ENCODE data around the gene ANGPT4. TPM values are rescaled to one million over a fixed set of nuclear protein-coding genes. Genes with fewer than 3 reads are reported as not detected.
"Not testable (repeated sequence)": the region's sequence is repeated elsewhere in the genome, so short reads cannot be mapped to it uniquely, and the experiment has no call there.

ANGPT4 gene
- total RNA-seq, 1 experiment from 2014 or later, result not detected

DNA sequence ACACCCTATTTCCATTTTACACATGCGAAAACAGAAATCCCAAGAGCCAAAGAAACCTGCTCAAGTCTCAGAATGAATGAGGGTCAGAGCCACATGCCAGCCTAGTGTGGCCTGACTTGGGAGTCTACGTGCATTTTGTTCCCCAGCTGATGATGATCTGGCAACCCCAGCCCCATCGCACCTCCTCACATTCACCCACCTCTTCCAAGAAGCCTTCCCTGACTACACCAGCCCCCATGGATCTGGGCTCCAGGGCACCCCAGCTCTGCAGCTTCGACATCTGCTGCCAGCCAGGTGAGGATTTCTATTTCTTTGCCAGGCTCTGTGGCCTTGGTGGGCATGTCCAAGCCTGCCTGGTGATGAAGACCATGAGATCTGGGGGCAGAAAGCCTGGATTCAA lies 41.0 kb downstream of the ANGPT4 start:
- no peak for DNase-seq (ENCODE audit: low spot score)

DNA sequence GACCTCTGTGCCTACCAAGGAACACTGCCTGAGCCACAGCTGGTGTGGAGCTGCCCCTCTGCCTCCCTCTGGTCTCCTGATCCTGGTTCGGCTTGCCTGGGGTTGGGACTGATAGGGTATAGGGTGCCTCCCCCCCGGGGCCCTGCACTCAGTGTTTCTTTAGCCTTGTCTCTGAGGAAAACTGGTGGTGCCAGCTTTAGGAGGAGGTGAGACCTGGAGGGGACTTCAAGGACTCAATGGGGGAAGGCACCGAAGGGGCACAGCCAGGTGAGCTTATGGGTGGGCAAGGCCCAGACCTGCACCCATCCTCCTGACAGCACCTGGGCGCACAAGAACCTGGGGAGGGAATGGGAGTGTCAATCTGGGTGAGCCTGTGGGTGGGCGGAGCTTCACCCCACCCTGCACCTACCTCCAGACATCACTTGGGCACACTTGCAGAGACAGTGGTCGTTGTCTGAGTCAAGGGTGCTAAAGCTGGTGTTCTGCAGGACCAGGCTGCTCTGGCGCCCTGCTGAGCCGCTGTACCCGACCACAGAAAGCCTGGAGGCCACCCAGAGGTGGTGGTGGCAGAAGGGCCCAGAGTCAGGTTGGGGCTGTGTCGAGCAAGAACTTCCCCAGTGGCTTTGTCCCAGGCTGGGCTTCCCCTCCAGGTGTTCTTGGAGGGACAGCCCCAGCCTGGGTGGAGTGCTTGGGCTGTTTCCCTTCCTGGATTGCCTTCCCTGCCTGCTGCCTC lies 42.1 kb downstream of the ANGPT4 start:
- no peak for DNase-seq (ENCODE audit: low spot score)

DNA sequence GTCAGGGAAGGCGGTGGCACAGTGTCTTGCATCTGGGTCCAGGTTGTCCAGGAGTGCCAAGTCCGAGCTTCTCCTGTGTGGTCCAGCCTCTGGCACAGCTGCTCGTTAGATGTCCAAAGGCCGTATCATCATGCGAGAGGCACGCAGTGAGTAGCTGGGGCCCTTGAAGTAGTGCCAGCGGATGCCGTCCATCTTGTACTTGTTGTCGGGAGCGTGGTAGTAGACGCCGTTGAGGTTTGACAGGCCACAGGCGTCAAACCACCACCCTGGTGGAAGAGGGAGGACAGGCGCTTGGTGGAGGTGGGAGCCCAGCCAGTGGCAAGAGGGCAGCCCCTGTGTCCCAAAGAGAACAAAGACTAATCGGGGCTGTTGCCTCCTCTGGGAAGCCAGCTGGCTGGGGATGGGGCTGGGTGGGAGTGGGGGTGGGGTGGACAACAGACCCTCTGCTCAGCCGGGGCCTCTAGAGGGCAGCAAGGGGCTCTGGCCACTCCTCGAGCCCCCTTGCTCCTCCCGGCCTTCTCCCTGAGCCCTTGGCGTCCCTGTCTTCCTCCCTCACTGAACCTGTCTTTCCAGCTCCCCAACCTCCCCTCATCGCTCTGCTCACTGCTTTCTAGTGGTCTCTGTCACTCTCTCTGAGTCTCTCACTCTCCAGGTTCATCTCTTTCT lies 43.1 kb downstream of the ANGPT4 start:
- DNase-seq (ENCODE audit: low spot score), result peak; percentile 16

DNA sequence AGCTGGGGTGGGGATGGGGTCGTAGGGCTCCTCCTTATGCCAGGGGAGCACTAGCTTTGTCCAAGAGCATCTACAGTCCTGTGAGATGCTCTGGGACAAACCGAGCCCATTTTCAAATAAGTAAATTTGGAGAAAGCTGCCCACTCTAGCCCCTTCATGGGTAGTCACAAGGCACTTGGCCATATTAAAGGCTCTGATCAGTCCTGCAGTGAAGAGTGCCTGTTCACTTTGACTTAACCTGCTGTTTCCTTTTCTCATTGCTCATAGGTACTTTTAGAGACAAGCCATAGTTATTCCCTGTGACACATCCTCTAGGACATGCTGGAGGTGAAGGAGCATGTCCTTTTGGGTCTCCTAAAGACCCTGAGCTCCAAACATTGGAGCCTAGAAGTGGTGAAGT lies 44.2 kb downstream of the ANGPT4 start:
- DNase-seq (ENCODE audit: low spot score), result no peak

- no peak for DNase-seq (ENCODE audit: low spot score)
Observed at GRCh38 chr20:871436-871835, 44.7 kb downstream of the ANGPT4 start.

- no peak for DNase-seq (ENCODE audit: low spot score)
Observed at GRCh38 chr20:870758-871157, 45.4 kb downstream of the ANGPT4 start.

GRCh38 chr20:869606-870005 lies 46.5 kb downstream of the ANGPT4 start:
- no peak for DNase-seq (ENCODE audit: low spot score)

DNA sequence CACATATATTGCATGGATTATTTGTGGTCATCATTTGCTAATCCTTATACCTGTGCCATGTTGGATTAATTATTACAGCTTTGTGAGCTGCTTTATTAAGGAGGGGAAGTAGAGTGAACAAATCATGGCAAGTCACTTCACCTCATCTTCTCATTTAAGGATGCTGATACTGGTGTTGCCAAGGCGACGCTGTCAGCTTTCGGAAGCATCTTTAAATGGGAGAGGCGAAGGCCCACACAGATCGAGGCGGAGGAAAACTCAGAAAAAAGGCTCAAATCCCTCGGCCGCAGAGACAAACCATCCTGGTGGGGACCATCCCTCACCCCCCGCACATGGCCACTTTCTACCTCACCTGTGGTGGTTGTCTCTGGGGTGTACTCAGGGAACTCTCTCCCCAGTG lies 47.9 kb downstream of the ANGPT4 start:
- no peak for DNase-seq (ENCODE audit: low spot score)

DNA sequence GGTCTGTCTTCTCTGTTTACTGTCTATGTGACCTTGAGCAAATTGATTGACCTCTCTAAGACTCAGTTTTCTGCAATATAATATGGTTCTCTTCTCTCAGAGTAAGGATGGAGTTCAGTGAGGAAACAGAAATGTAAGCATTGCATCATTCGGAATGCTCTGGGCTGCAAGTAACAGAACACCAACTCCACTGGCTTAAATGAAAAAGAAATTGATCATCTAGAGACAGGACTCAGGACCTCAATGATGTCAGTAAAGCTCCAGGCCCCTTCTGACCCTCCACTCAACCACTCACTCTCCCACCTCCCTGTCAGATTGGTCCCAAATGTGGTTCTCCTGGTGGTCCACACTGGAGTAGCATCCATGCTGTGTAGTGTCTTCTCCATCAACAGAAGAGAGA lies 50.7 kb downstream of the ANGPT4 start:
- no peak for DNase-seq (ENCODE audit: low spot score)

- no peak for DNase-seq (ENCODE audit: low spot score)
Observed at GRCh38 chr20:860891-861290, 55.2 kb downstream of the ANGPT4 start.

GRCh38 chr20:859751-860231 lies 56.3 kb downstream of the ANGPT4 start:
- no peak for DNase-seq (ENCODE audit: low spot score)

- no peak for DNase-seq (ENCODE audit: low spot score)
Observed at GRCh38 chr20:858011-858410, 58.1 kb downstream of the ANGPT4 start.

DNA sequence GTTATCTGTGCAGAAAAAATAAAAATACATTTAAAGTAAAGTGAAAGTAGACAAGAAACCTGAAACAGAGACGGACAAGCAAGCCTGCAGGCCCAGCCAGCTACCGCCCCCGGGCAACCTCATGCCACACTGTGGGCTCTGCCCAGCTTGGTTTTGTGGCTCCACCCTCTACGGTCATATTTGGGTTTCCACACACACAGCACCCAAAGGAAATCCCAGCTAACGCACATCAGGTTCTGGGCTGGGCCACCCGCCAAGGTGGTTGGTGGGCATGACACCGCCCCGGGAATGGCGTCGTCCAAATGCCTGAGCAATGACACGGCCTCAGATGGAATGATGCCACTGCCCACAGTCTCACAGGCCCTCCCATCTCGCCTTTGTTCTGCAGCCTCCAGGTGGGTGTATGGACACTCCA lies 59.8 kb downstream of the ANGPT4 start:
- DNase-seq (ENCODE audit: low spot score), result peak; percentile 91

DNA sequence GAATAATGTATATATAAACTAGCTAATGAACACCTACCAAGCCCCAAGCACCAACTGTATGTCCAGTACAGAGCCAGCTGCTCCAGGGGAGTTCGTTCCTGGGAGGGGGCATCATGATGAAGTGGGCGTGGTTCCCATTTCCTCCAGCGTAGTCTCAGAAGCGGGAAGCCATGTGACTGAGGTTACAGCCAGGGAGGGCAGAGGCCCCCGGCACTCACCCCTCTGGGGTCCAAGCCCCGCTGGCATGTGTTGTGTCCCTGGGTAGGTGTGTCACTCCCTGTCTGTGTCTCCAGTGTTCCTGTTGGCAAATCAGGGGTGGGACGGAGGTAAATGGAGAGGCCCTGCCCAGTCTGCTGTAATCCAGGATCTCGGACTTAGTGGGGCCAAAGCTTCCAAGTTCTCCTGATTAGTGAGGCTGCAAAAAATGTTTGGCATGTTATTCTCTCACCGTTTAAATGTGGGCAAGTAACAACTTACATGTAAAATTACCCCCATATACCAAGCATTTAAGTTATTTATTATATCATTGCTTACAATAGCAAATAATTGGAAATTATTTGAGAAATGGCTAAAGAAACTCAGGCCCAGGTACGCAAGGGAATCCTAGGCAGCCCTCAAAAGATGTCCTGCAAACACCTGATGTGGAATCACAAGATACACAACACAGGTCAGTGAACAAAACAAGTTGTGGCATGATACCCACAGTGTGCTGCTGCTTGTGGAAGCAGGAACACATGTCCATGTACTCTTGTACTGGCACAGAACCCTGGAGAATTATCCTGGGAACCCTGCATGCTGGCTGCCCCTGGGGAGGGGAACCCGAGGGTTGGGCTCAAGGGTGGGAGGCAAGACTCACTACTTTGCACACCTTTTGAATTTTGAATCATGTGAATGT lies 60.4 kb downstream of the ANGPT4 start:
- DNase-seq (ENCODE audit: low spot score), result no peak

- no peak for DNase-seq (ENCODE audit: low spot score)
Observed at GRCh38 chr20:854601-855000, 61.5 kb downstream of the ANGPT4 start.

- no peak for DNase-seq (ENCODE audit: low spot score)
Observed at GRCh38 chr20:853406-853996, 62.6 kb downstream of the ANGPT4 start.

DNA sequence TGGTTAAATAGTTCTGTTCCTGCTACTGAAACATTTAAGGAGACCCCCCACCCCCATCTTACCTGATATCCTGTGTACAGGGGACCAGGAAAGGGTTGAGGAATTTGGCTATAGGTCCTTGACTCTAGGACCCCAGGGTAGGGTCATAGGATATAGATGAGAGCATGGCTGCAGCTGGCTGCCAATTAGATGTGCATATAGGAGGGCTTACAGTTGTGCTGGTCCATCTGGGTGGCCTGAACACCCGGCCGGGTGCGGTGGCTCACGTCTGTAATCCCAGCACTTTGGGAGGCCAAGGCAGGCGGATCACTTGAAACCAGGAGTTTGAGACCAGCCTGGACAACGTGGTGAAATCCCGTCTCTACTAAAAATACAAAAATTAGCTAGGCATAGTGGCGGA lies 67.4 kb downstream of the ANGPT4 start:
- DNase-seq (ENCODE audit: low spot score), result not testable (repeated sequence)

DNA sequence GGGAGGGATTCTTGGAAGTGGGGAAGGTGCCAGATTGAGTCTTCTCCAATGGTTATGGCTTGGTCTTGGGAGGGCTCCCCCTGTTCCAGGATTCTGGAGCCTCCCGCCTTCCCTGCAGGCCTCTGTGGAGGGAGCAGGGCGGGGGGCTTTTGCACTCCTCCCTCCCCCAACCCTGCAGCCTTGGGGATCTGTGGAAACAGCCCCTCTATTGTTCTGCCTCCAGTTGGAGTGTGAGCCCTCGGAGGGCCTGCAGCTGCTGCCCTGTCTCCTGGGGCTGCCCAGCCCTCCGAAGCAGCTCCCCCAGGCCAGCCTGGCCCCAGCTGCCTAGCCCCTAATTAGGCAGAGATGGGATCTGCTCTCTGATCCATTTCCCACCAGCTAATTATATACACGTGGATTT lies 67.9 kb downstream of the ANGPT4 start:
- no peak for DNase-seq (ENCODE audit: low spot score)

DNA sequence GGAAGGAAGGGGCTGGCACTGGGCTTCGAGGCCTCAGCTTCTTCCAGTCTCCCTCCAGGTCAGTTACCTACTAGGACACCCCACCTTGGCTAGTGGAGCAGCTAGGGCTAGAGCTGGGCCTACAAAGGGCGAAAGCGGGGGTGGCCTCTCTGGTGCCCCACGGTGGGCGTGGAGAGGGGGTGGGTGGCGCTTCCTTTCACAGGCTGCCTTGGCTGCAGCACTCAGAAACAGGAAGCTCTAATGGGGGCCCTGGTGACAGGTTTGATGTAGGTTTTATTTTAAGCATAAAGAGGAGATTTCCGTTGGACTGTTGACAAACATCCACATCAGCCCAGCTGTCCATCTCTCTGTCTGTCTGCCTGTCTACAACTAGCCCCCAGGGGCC lies 69.2 kb downstream of the ANGPT4 start:
- no peak for DNase-seq (ENCODE audit: low spot score)

- DNase-seq (ENCODE audit: low spot score), result no peak
Observed at GRCh38 chr20:845941-846893, 69.9 kb downstream of the ANGPT4 start.

Measured in HT-29 (cell line).